Neuronal stem cell (in vitro differentiated cells): ENCODE measurements around the gene NR3C1.

Experiments
- DNase-seq: peaks from one replicate; pipeline ENCODE4 v3.0.0-alpha.2; 2013; ENCODE audit warnings: low spot score
- H2AFZ ChIP-seq: one replicate; pipeline ENCODE4 v1.6.1; 2013; ENCODE audit warnings: mild to moderate bottlenecking, low read length, inconsistent platforms
- H2AK5ac ChIP-seq: 2 replicates; pipeline ENCODE4 v1.6.1; 2013; ENCODE audit warnings: low read depth, mild to moderate bottlenecking, inconsistent platforms, low read length, moderate library complexity, mixed read lengths
- H2BK120ac ChIP-seq: 2 replicates; pipeline ENCODE4 v1.6.1; 2013; ENCODE audit warnings: low read depth, mild to moderate bottlenecking, inconsistent platforms, low read length, moderate library complexity, mixed read lengths
- H2BK12ac ChIP-seq: one replicate; pipeline ENCODE4 v1.6.1; 2013; ENCODE audit warnings: low read length, inconsistent platforms
- H2BK15ac ChIP-seq: 2 replicates; pipeline ENCODE4 v1.6.1; 2013; ENCODE audit warnings: mild to moderate bottlenecking, low read length, inconsistent platforms, mixed read lengths
- H2BK5ac ChIP-seq: one replicate; pipeline ENCODE4 v1.6.1; 2013; ENCODE audit warnings: inconsistent platforms, mild to moderate bottlenecking, low read length, moderate library complexity
- H3K14ac ChIP-seq: one replicate; pipeline ENCODE4 v1.6.1; 2013; ENCODE audit warnings: low read length, inconsistent platforms
- H3K18ac ChIP-seq: 2 replicates; pipeline ENCODE4 v1.6.1; 2013; ENCODE audit warnings: low read length, inconsistent platforms
- H3K23ac ChIP-seq: 2 replicates; pipeline ENCODE4 v1.6.1; 2013; ENCODE audit warnings: low read depth, mild to moderate bottlenecking, mixed read lengths, low read length, inconsistent platforms; ENCODE audit not compliant: poor library complexity
- H3K27ac ChIP-seq: replicated peaks from 3 replicates; pipeline ENCODE4 v1.5.1; 2013; ENCODE audit warnings: low read length, inconsistent platforms
- H3K27me3 ChIP-seq, 3 experiments: 2 replicates each; pipeline ENCODE4 v1.6.1; 2013; ENCODE audit warnings: low read length in 3 of 3, mild to moderate bottlenecking in 2 of 3, inconsistent platforms in 1 of 3, low read depth in 1 of 3, mixed read lengths in 1 of 3, moderate library complexity in 1 of 3; ENCODE audit not compliant: control insufficient read depth in 3 of 3, insufficient read depth in 3 of 3
- H3K36me3 ChIP-seq, 2 donors: replicated peaks in 1 of 2; 2 replicates each; pipeline ENCODE4 v1.6.1; 2013; ENCODE audit warnings: low read length in 2 of 2; ENCODE audit not compliant: control insufficient read depth in 2 of 2, insufficient read depth in 2 of 2
- H3K4ac ChIP-seq: 2 replicates; pipeline ENCODE4 v1.6.1; 2013; ENCODE audit warnings: inconsistent platforms, mild to moderate bottlenecking, low read length, moderate library complexity
- H3K4me1 ChIP-seq, 2 donors: 1 replicate in 1 of 2; 2 replicates in 1 of 2; pipeline ENCODE4 v1.6.1; 2013; ENCODE audit warnings: low read length in 2 of 2, low read depth in 1 of 2; ENCODE audit not compliant: control insufficient read depth in 2 of 2, insufficient read depth in 1 of 2
- H3K4me2 ChIP-seq: one replicate; pipeline ENCODE4 v1.6.1; 2013; ENCODE audit warnings: mild to moderate bottlenecking, low read length, inconsistent platforms; ENCODE audit not compliant: insufficient read depth, poor library complexity, severe bottlenecking
- H3K4me3 ChIP-seq, 2 donors: 2 replicates each; pipeline ENCODE4 v1.5.1; 2013; ENCODE audit warnings: low read length in 2 of 2, mild to moderate bottlenecking in 2 of 2, inconsistent platforms in 1 of 2, moderate library complexity in 1 of 2
- H3K79me1 ChIP-seq: one replicate; pipeline ENCODE4 v1.6.1; 2013; ENCODE audit warnings: low read depth, mild to moderate bottlenecking, inconsistent platforms, low read length, moderate library complexity
- H3K9ac ChIP-seq: one replicate; pipeline ENCODE4 v1.6.1; 2013; ENCODE audit warnings: mild to moderate bottlenecking, low read depth, low read length, inconsistent platforms; ENCODE audit not compliant: poor library complexity
- H3K9me3 ChIP-seq, 2 donors: replicated peaks in 1 of 2; 2 replicates each; pipeline versions ENCODE3 to v1.6.1; 2013; ENCODE audit warnings: low read length in 2 of 2, mild to moderate bottlenecking in 2 of 2, inconsistent platforms in 1 of 2, low read depth in 1 of 2, mixed read lengths in 1 of 2, moderate library complexity in 1 of 2; ENCODE audit not compliant: control insufficient read depth in 2 of 2, insufficient read depth in 1 of 2
- H4K8ac ChIP-seq: one replicate; pipeline ENCODE4 v1.6.1; 2013; ENCODE audit warnings: low read depth, mild to moderate bottlenecking, inconsistent platforms, low read length, moderate library complexity
- H4K91ac ChIP-seq: one replicate; pipeline ENCODE4 v1.6.1; 2013; ENCODE audit warnings: low read length, low read depth, mild to moderate bottlenecking, inconsistent platforms; ENCODE audit not compliant: poor library complexity
- WGBS, 2 donors: extraction: QIAGEN DNeasy Blood & Tissue Kit; methylation state at CpG; one replicate each; pipeline ENCODE4 v1.1.7; 2013; ENCODE audit warnings: missing lambda C conversion rate in 2 of 2, mixed read lengths in 1 of 2; ENCODE audit not compliant: insufficient read length in 2 of 2, insufficient replicate concordance in 1 of 2; ENCODE audit errors: extremely low coverage in 2 of 2; 5-methylcytosine and 5-hydroxymethylcytosine counted together

Gene NR3C1

DNA sequence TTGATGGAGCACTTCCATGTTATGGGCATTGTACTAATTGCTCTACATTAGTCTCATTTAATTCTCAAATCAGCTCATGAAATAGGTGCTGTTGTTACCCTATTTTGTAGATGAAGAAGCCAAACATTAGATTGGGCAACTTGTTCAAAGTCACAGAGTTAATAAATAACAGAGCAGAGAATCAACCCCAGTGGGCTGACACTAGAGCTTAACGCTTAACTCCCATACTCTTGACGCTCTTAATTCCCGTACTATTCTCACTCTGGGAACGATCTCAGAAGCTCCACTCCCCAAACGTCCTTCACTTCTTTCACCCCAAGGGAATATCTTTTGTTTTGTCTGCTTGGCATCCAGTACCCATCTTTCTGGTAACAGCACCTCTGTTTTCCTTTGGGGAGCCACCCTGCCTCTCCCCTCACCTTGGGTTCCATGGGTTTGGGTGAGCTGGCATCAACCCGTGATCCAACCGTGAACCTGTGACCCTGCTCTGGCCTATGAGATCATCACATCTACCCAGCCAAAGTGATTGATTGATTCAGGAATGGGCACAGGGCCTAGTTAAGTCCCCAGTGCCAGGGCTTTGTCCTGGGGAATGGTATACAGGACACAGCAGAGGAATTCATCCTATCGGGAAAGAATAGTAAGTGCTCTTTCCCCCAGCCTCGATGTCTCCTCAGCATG, 169.2 kb downstream of the NR3C1 start:
- Histone ChIP-seq H2AFZ (no peak overlapping the region), H3K36me3 (no peaks in the 10 kb centered on the region), H3K4me1 (peaks cover 0 to 2% of the 10 kb centered on the region in 2 donors), H3K4me3 (no peak overlapping the region), H3K9ac (no peak overlapping the region), H3K27ac (no peak overlapping the region), H4K91ac (no peak overlapping the region), H3K4ac (no peak overlapping the region), H3K9me3 (no peaks in the 10 kb centered on the region), H3K27me3 (no peaks in the 10 kb centered on the region), H4K8ac (no peak overlapping the region), H3K18ac (peak overlapping the region; percentile 55), H2AK5ac (no peak overlapping the region), H2BK5ac (no peak overlapping the region), H3K79me1 (no peaks in the 10 kb centered on the region), H3K14ac (no peak overlapping the region), H2BK15ac (no peak overlapping the region), H2BK12ac (no peak overlapping the region), H2BK120ac (no peak overlapping the region), H3K23ac (no peak overlapping the region), H3K4me2 (no peak overlapping the region)
- no peak for DNase-seq
- no CpG with 5 or more reads among the region's 9 CpGs for WGBS, 2 donors

DNA sequence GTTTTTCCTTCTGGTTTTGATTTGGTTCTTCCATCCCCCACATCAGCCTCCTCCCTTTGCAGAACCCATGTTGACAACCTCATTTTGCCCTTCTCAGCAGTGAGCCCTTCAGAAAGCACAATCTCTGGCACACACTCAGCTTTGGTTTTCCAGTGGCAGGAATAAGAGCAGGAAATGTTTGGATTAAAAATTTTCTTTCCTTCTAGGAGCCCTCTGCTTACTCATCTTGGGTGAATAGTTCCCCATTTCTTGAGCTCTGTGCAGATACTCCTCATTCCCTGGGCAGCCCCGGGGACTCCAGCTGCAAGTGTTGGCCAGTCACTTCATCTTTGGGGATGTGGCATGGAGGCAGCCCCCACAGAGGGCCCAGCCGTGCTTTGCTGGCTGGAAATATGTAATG, 170.5 kb downstream of the NR3C1 start:
- no CpG with 5 or more reads among the region's 2 CpGs for WGBS, 2 donors
- DNase-seq, result no peak
- H3K4me1 ChIP-seq, result peaks cover 0 to 4% of the 10 kb centered on the region in 2 donors

DNA sequence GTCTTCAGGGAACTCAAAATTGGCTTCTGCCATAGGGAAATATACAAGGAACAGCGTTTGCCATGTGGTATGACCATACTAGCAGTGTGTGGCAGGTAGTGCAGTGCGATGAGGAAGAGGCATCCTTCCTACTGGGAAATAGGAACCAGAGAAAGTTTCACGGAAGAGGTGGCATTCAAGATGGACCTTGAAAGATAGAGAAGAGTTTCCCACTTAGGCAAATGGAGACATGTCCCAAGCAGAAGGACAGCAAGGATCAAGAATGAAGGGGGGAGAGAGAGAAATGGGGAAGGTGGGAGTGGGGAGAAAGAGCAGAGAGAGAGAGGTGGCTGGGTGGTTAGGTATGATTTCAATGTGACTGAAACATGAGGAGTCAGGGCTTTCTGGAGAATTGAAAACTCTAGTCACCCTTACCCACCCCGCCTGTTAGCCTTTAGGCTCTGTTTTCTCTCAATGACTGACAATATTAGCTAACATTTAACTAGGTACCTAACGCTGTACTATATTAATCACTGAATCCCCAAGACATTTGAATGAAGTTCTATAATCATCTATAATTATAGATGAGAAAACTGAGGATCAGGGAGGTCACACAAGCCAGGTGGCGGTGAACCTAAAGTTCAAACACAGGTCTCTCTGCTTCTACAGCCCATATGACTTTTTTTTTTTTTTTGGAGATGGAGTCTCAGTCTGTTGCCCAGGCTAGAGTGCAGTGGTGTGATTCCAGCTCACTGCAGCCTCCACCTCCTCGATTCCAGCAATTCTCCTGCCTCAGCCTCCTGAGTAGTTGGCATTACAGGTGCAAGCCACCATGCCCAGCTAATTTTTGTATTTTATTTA, 171.3 kb downstream of the NR3C1 start:
- Histone ChIP-seq H2BK12ac (no peak overlapping the region), H4K8ac (no peak overlapping the region), H3K14ac (no peak overlapping the region), H3K36me3 (no peaks in the 10 kb centered on the region), H2BK120ac (no peak overlapping the region), H2BK15ac (no peak overlapping the region), H3K27me3 (no peaks in the 10 kb centered on the region), H2BK5ac (no peak overlapping the region), H2AFZ (no peak overlapping the region), H3K9ac (no peak overlapping the region), H2AK5ac (no peak overlapping the region), H3K4me3 (no peak overlapping the region), H3K9me3 (no peaks in the 10 kb centered on the region), H3K4me1 (peaks cover 0 to 4% of the 10 kb centered on the region in 2 donors), H3K23ac (no peak overlapping the region), H3K4me2 (no peak overlapping the region), H4K91ac (no peak overlapping the region), H3K79me1 (no peaks in the 10 kb centered on the region), H3K27ac (no peak overlapping the region), H3K4ac (no peak overlapping the region), H3K18ac (no peak overlapping the region)
- WGBS, 2 donors, result no CpG with 5 or more reads among the region's 7 CpGs
- DNase-seq, result no peak

More for the DNA sequence above, 170.5 kb downstream of the NR3C1 start:
- Histone ChIP-seq H2BK15ac (no peak overlapping the region), H3K4me2 (no peak overlapping the region), H3K27ac (no peak overlapping the region), H3K9me3 (no peaks in the 10 kb centered on the region), H3K79me1 (no peaks in the 10 kb centered on the region), H3K23ac (no peak overlapping the region), H3K18ac (no peak overlapping the region), H2BK120ac (no peak overlapping the region), H3K4me3 (no peak overlapping the region), H2AK5ac (no peak overlapping the region), H2BK5ac (no peak overlapping the region), H3K14ac (no peak overlapping the region), H4K91ac (no peak overlapping the region), H3K4ac (no peak overlapping the region), H2BK12ac (no peak overlapping the region), H3K27me3 (no peaks in the 10 kb centered on the region), H2AFZ (no peak overlapping the region), H3K9ac (no peak overlapping the region), H4K8ac (no peak overlapping the region), H3K36me3 (no peaks in the 10 kb centered on the region)

DNA sequence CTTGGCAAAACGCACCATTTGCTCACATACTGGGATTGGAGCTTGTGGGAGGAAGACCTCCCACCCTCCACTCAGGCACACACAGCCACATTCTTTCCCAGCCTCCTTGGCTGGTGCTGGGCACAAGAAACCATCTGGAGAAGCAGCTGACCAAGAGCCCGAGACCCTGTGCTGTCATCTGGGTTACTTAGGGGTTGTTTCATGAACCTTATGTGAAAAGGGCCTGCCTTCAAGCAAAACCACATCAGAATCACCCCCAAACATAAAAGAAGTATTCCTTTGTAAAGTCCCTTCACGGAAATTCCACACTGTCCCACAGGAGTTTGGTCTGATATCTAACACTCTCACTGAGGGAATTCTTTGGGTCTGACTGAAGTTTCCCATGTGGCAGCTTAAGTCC, 172.1 kb downstream of the NR3C1 start:
- H3K23ac ChIP-seq, result no peak overlapping the region
- no peaks in the 10 kb centered on the region for H3K79me1 ChIP-seq
- H2BK120ac ChIP-seq, result no peak overlapping the region
- H3K4me2 ChIP-seq, result no peak overlapping the region
- no peak overlapping the region for H2BK15ac ChIP-seq
- no peaks in the 10 kb centered on the region for H3K36me3 ChIP-seq
- H3K4ac ChIP-seq, result no peak overlapping the region
- H3K27me3 ChIP-seq, result no peaks in the 10 kb centered on the region
- H3K9ac ChIP-seq, result no peak overlapping the region
- no CpG with 5 or more reads among the region's 3 CpGs for WGBS, 2 donors
- H3K14ac ChIP-seq, result no peak overlapping the region
- no peaks in the 10 kb centered on the region for H3K9me3 ChIP-seq
- H4K91ac ChIP-seq, result no peak overlapping the region
- H2BK12ac ChIP-seq, result no peak overlapping the region
- no peak overlapping the region for H4K8ac ChIP-seq
- H3K4me3 ChIP-seq, result no peak overlapping the region
- DNase-seq, result no peak
- no peak overlapping the region for H2AFZ ChIP-seq
- H2BK5ac ChIP-seq, result no peak overlapping the region
- H3K4me1 ChIP-seq, result peaks cover 0 to 4% of the 10 kb centered on the region in 2 donors
- no peak overlapping the region for H3K18ac ChIP-seq
- no peak overlapping the region for H3K27ac ChIP-seq
- H2AK5ac ChIP-seq, result no peak overlapping the region
